ENCODE measurements around the gene TAS1R3.
A peak's percentile ranks its signal among the peaks of the same experiment; 100 is the strongest.

The TAS1R3 gene

GRCh38 chr1:1371746-1372711 is 40.9 kb downstream of the TAS1R3 start:
- peak; percentile 57 for DNase-seq

GRCh38 chr1:1373051-1373814 is 42.2 kb downstream of the TAS1R3 start:
- DNase-seq = no peak

GRCh38 chr1:1373815-1374588 is 42.9 kb downstream of the TAS1R3 start:
- DNase-seq = no peak

- DNase-seq = peak; percentile 28
Observed at GRCh38 chr1:1374589-1374928, 43.5 kb downstream of the TAS1R3 start.

GRCh38 chr1:1374929-1375662 is 44.0 kb downstream of the TAS1R3 start, which contains the start of gene AURKAIP1:
TSS of gene AURKAIP1 (minus strand) at chr1:1375207. CDS start at chr1:1374756, 451 bp downstream.
- DNase-seq = peak; percentile 100

- no peak for DNase-seq
Observed at GRCh38 chr1:1376551-1377226, 45.6 kb downstream of the TAS1R3 start.

- DNase-seq = no peak
Observed at GRCh38 chr1:1377540-1378205, 46.6 kb downstream of the TAS1R3 start.

- DNase-seq = no peak
Observed at GRCh38 chr1:1380860-1381259, 49.8 kb downstream of the TAS1R3 start.

GRCh38 chr1:1381294-1381693 is 50.2 kb downstream of the TAS1R3 start:
- DNase-seq = no peak
